ENCODE measurements around the gene TBC1D32.

The TBC1D32 gene

GRCh38 chr6:121321282-121321681 lies 13.0 kb downstream of the TBC1D32 start:
- Histone ChIP-seq H3K9ac (ENCODE audit: low read length) (no peak overlapping the region), H4K20me1 (ENCODE audit: insufficient read depth, low read length) (no peaks in the 10 kb centered on the region), H3K9me3 (ENCODE audit: low read length) (no peaks in the 10 kb centered on the region), H3F3A (ENCODE audit: insufficient read depth, low read length) (no peaks in the 10 kb centered on the region), H3K4me1 (ENCODE audit: insufficient read depth, low read length, severe bottlenecking) (no peaks in the 10 kb centered on the region), H3K4me2 (ENCODE audit: low read length) (no peak overlapping the region), H3K36me3 (ENCODE audit: insufficient read depth, low read length) (no peaks in the 10 kb centered on the region), H3K79me2 (ENCODE audit: insufficient read depth, low read length) (no peaks in the 10 kb centered on the region), H3K4me3 (ENCODE audit: low read depth, low read length, poor library complexity, severe bottlenecking) (no peak overlapping the region), H2AFZ (ENCODE audit: low read length) (no peak overlapping the region), H3K27ac (ENCODE audit: low read depth, low read length, poor library complexity, severe bottlenecking) (no peak overlapping the region), H3K27me3 (ENCODE audit: insufficient read depth, low read length) (no peaks in the 10 kb centered on the region), H3K9me2 (ENCODE audit: low read depth, low read length) (no peaks in the 10 kb centered on the region)
- TF ChIP-seq CTCF (IDR thresholded peaks at IDR 0.05; ENCODE audit: low read length) (no peak), EZH2 (IDR thresholded peaks at IDR 0.05; ENCODE audit: borderline replicate concordance, low read length) (no peak)

GRCh38 chr6:121319603-121320002 lies 14.7 kb downstream of the TBC1D32 start:
- Histone ChIP-seq H3F3A (ENCODE audit: insufficient read depth, low read length) (no peaks in the 10 kb centered on the region), H3K79me2 (ENCODE audit: insufficient read depth, low read length) (no peaks in the 10 kb centered on the region), H3K4me2 (ENCODE audit: low read length) (no peak overlapping the region), H4K20me1 (ENCODE audit: insufficient read depth, low read length) (no peaks in the 10 kb centered on the region), H3K27ac (ENCODE audit: low read depth, low read length, poor library complexity, severe bottlenecking) (no peak overlapping the region), H3K9me2 (ENCODE audit: low read depth, low read length) (no peaks in the 10 kb centered on the region), H3K4me1 (ENCODE audit: insufficient read depth, low read length, severe bottlenecking) (no peaks in the 10 kb centered on the region), H3K36me3 (ENCODE audit: insufficient read depth, low read length) (no peaks in the 10 kb centered on the region), H3K9me3 (ENCODE audit: low read length) (no peaks in the 10 kb centered on the region), H3K4me3 (ENCODE audit: low read depth, low read length, poor library complexity, severe bottlenecking) (no peak overlapping the region), H3K27me3 (ENCODE audit: insufficient read depth, low read length) (no peaks in the 10 kb centered on the region), H3K9ac (ENCODE audit: low read length) (no peak overlapping the region), H2AFZ (ENCODE audit: low read length) (no peak overlapping the region)
- no peak for TF ChIP-seq CTCF (IDR thresholded peaks at IDR 0.05; ENCODE audit: low read length)
- TF ChIP-seq EZH2 (IDR thresholded peaks at IDR 0.05; ENCODE audit: borderline replicate concordance, low read length), result no peak

- Histone ChIP-seq H3K4me3 (ENCODE audit: low read depth, low read length, poor library complexity, severe bottlenecking) (no peak overlapping the region), H3K27ac (ENCODE audit: low read depth, low read length, poor library complexity, severe bottlenecking) (no peak overlapping the region), H3K36me3 (ENCODE audit: insufficient read depth, low read length) (no peaks in the 10 kb centered on the region), H3K4me1 (ENCODE audit: insufficient read depth, low read length, severe bottlenecking) (no peaks in the 10 kb centered on the region), H3K9me2 (ENCODE audit: low read depth, low read length) (no peaks in the 10 kb centered on the region), H3K4me2 (ENCODE audit: low read length) (no peak overlapping the region), H4K20me1 (ENCODE audit: insufficient read depth, low read length) (no peaks in the 10 kb centered on the region), H3F3A (ENCODE audit: insufficient read depth, low read length) (no peaks in the 10 kb centered on the region), H3K27me3 (ENCODE audit: insufficient read depth, low read length) (no peaks in the 10 kb centered on the region), H3K9ac (ENCODE audit: low read length) (no peak overlapping the region), H2AFZ (ENCODE audit: low read length) (no peak overlapping the region), H3K9me3 (ENCODE audit: low read length) (no peaks in the 10 kb centered on the region), H3K79me2 (ENCODE audit: insufficient read depth, low read length) (no peaks in the 10 kb centered on the region)
- TF ChIP-seq CTCF (IDR thresholded peaks at IDR 0.05; ENCODE audit: low read length) (peak; percentile 37), EZH2 (IDR thresholded peaks at IDR 0.05; ENCODE audit: borderline replicate concordance, low read length) (no peak)
Measured at GRCh38 chr6:121319112-121319553, 15.1 kb downstream of the TBC1D32 start.

Measured in OCI-LY1 (cell line).